Right ventricle myocardium inferior (tissue), 1 donor: Measurements from ENCODE around the gene FAM98C. TPM values are rescaled to one million over a fixed set of nuclear protein-coding genes. Genes with fewer than 3 reads are reported as not detected.
A peak's percentile ranks its signal among the peaks of the same experiment; 100 is the strongest.
"Not testable (repeated sequence)": the region's sequence is repeated elsewhere in the genome, so short reads cannot be mapped to it uniquely, and the experiment has no call there.

ENCODE experiments used
- ATAC-seq: fragments of 200-7000 bp; cut with Tn5 transposase; one replicate; pipeline ENCODE4 v1.9.1; 2020; ENCODE audit warnings: mild to moderate bottlenecking, moderate library complexity
- DNase-seq: peaks from one replicate; pipeline ENCODE4 v3.0.0; 2021; ENCODE audit errors: missing footprints
- intact Hi-C: fragments of 100-400 bp; cut with DNase I; formaldehyde crosslinking; loops from one replicate; pipeline ENCODE4 v1.11.0; 2022
- total RNA-seq: library from RNA; stranded (reverse); fragmentation: NEBNext Ultra II Directional; extraction: Animal tissue kit (Norgen Biotek cat#: 25700); gene quantifications from one replicate; pipeline ENCODE4 v1.2.1, GENCODE V29; 2021
- donor health status: DM: no; HTN: yes; CAD: no; lungs with severe emphysema.

FAM98C gene
- total RNA-seq, 1 donor from 2014 or later, result 15.1 TPM

DNA sequence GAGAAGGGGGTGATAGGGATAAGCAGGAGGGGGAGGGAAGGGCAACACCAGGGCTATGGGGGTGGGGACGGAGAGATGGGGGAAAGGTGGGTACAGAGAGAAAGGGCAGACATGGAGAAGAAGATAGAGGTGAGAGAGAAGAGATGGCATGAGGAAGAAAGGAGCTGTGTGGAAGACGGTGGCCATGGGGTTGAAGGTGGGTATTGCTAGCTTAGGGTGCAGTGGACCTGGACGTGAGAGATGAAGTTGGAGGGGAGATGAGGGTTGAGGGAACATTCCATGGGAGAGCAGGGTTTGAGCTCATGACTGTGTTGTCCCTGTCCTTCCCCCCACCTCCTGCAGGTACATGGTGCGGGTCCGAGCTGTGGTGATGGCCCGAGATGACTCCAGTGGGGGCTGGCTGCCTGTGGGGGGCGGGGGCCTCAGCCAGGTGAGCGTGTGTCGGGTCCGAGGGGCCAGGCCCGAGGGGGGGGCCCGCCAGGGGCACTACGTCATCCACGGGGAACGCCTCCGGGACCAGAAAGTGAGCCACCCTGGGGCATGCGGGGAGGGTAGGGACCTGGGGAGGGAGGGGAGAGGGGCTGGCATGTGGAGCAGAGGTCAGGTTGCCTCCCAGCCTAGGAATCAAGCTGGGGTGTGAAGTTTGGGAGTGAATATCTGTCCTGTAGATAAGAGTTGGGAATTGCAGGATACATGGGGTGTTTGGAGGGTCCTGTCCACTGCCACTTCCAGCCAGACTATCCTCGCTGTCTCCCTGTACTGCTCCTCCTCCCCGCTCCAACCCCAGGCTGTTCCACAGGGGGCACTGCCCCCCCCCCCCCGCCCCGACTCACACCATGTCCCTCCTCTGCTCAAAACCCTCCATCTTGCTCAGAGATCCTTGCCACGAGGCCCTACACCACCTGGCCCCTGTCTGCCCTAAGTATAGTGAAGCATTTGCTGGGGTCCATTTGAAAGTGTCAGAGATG lies 12.7 kb upstream of the FAM98C start:
- ATAC-seq (no peak), DNase-seq (no peak)
- intact Hi-C loops, result no loop called here

DNA sequence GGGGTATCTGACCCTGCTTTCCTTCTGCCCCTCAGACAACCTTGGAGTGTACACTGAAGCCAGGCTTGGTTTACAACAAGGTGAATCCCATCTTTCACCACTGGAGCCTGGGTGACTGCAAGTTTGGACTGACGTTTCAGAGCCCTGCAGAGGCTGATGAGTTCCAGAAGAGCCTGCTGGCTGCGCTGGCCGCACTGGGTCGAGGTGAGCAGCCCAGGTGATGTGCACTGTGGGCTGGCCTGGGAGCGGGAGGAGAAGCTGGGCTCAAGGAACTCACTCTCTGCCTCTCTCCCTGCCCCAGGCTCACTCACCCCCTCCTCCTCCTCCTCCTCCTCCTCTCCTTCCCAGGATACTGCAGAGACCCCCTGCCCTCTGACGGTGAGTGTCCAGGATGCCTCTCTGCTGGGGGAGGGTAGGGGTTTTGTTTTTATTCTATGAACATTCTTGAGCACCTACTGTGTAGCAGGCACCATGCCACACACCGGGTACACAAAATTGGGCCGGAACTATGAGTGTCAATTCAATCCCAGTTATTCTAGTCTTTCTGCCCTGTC lies 10.9 kb upstream of the FAM98C start:
- no peak for ATAC-seq
- no peak for DNase-seq
- intact Hi-C loops, result no loop called here

GRCh38 chr19:38392707-38393308 lies 10.1 kb upstream of the FAM98C start:
- DNase-seq (no peak), ATAC-seq (no peak)
- intact Hi-C loops, result no loop called here

- intact Hi-C loops, result no loop called here
- DNase-seq (no peak), ATAC-seq (no peak)
Measured at GRCh38 chr19:38394488-38394887, 8.4 kb upstream of the FAM98C start.

DNA sequence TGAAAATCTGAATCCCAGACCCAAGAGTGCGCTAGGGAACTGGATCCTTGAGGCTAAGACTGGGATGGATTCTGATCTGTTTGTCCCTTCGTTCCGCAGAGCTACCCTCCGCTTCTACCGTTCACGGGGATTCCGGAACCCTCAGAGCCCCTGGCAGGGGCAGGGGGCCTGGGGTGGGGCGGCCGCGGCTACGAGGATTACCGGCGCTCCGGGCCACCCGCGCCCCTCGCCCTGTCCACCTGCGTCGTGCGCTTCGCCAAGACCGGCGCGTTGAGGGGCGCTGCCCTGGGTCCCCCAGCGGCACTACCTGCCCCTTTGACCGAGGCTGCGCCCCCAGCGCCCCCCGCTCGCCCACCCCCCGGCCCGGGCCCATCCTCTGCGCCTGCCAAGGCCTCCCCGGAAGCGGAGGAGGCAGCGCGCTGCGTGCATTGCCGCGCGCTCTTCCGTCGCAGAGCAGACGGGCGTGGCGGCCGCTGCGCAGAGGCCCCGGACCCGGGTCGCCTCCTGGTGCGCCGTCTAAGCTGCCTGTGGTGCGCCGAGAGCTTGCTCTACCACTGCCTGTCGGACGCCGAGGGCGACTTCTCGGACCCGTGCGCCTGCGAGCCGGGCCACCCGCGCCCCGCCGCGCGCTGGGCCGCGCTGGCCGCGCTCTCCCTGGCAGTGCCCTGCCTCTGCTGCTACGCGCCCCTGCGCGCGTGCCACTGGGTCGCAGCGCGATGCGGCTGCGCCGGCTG lies 7.3 kb upstream of the FAM98C start:
- ATAC-seq, result no peak
- intact Hi-C loops, result no loop called here
- DNase-seq, result peak; percentile 59

- intact Hi-C loops, result no loop called here
- ATAC-seq, result no peak
Measured at GRCh38 chr19:38399081-38399480, 3.8 kb upstream of the FAM98C start.

DNA sequence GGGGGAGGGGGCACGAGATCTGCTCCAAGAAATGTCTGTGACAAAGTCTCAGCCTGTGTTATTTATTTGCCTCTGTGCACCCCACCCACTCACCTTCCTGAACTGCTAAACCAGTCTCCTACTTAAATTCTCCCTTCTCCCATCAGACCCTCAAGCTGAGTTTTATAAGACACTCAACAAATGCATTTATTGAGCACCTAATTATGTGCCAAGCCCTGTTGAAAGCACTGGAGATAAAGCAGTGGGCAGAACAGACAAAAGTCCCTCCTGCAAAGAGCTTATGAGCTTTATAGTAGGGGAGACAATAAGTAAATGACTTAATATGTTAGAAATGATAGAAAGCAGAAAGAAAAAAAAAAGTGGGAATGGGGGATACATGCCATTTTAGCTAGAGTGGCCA lies 3.4 kb upstream of the FAM98C start:
- intact Hi-C loops, result no loop called here
- DNase-seq, result no peak
- no peak for ATAC-seq

More at GRCh38 chr19:38399081-38399480, 3.8 kb upstream of the FAM98C start:
- no peak for DNase-seq

GRCh38 chr19:38400361-38400760 lies 2.5 kb upstream of the FAM98C start:
- ATAC-seq, result no peak
- DNase-seq, result peak; percentile 18
- intact Hi-C loops, result no loop called here

GRCh38 chr19:38401148-38401547 lies 1.7 kb upstream of the FAM98C start:
- DNase-seq (no peak), ATAC-seq (no peak)
- intact Hi-C loops, result no loop called here

DNA sequence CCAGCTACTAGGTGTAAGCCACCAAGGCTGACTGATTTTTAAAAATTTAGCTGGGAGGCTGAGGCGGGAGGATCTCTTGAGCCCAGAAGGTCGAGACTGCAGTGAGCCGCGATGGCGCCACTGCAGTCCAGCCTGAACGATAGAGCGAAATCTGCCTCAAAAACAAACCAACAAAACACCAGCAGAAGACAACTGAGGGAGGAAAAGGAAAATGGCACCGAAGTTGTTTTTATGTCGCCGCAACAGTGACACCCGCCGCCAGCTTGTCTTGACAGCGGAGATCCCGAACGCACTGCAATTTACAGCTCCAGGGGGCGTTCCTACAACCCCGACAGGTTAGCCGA lies 298 bp upstream of the FAM98C start:
- DNase-seq (no peak), ATAC-seq (no peak)
- intact Hi-C loops, result loop anchor here (2.0 kb wide), 3 partner anchors 28 to 528 kb away; partner anchors contain the start of genes MRPS12, PSMD8 and SARS2

GRCh38 chr19:38404858-38405257 lies 2.0 kb downstream of the FAM98C start:
- ATAC-seq, result no peak
- intact Hi-C loops, result no loop called here
- DNase-seq, result peak; percentile 49

- intact Hi-C loops, result no loop called here
- no peak for ATAC-seq
Measured at GRCh38 chr19:38405276-38405675, 2.4 kb downstream of the FAM98C start.

GRCh38 chr19:38409631-38410133 lies 6.8 kb downstream of the FAM98C start:
- peak; percentile 66 for DNase-seq
- intact Hi-C loops, result no loop called here

More at GRCh38 chr19:38405276-38405675, 2.4 kb downstream of the FAM98C start:
- DNase-seq, result peak; percentile 52

DNA sequence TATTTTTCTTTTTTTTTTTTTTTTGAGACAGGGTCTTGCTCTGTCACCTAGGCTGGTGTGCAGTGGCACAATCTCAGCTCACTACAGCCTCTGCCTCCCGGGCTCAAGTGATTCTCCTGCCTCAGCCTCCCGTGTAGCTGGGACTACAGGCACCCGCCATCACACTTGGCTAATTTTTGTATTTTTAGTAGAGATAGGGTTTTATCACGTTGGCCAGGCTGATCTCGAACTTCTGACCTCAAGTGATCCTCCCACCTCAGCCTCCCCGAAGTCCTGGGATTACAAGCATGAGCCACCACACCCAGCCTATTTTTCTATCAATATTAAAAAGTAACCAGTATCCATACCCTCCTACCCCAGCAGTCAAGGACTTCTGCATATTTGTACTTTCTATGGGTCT lies 7.5 kb downstream of the FAM98C start:
- ATAC-seq, intact Hi-C loops, DNase-seq: not testable (repeated sequence)

More at GRCh38 chr19:38409631-38410133, 6.8 kb downstream of the FAM98C start:
- ATAC-seq, result peak; percentile 59

- no peak for DNase-seq
- ATAC-seq, result no peak
- intact Hi-C loops, result no loop called here
Measured at GRCh38 chr19:38411041-38411712, 8.3 kb downstream of the FAM98C start.

DNA sequence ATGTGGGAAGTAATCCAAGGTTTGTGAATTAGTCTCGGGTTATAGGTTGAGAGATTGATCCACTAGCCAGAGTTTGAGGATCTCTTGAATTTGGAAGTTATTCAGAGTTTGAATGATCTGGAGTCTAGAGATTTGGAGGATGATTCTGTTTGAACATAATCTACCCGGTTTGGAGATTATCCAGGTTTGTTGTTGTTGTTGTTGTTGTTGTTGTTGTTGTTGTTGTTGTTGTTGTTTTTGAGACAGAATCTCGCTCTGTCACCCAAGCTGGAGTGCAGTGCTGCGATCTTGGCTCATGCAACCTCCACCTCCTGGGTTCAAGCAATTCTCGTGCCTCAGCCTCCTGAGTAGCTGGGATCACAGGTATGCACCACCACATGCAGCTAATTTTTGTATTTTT lies 9.0 kb downstream of the FAM98C start:
- DNase-seq, intact Hi-C loops, ATAC-seq: not testable (repeated sequence)

DNA sequence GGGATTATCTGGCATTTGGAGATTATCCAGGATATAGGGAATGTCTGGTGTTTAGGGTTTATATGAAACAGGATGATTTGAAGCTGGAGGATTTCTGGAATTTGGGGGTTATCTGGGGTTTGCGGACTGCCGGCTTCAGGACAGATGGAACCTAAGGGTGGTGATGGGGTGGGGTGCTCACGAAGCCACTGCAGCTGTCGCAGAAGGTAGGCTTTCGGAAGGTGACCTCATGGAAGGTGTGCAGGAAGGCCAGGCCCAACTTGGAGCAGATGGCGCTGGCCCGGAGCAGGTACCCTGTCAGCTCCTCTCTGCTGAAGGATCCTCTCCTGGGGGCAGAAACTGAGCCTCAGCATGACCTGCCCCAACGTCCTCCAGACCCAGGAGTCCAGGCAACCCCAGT lies 9.6 kb downstream of the FAM98C start:
- ATAC-seq, result no peak
- intact Hi-C loops, result no loop called here
- DNase-seq, result no peak

- ATAC-seq, result no peak
- intact Hi-C loops, result no loop called here
- no peak for DNase-seq
Measured at GRCh38 chr19:38412961-38413360, 10.1 kb downstream of the FAM98C start.
